K562 (cell line): ENCODE results near the gene SGCG.

ENCODE experiments used
- CEBPB ChIP-seq: fragments of 450-650 bp; IDR thresholded peaks from 2 replicates; pipeline ENCODE4 v1.6.1; 2016; ENCODE audit warnings: missing genetic modification characterization, missing compliant biosample characterization
- GABPA ChIP-seq: fragments of 200-800 bp; sonication (Bioruptor generic); conservative IDR thresholded peaks from 2 replicates; pipeline ENCODE4 v1.6.1; 2016; ENCODE audit warnings: low read depth, missing genetic modification characterization, missing compliant biosample characterization
- GTF2E2 ChIP-seq: fragments of 200-800 bp; sonication (Bioruptor generic); IDR thresholded peaks from 2 replicates; pipeline ENCODE4 v1.6.1; 2016; ENCODE audit warnings: missing genetic modification characterization, missing compliant biosample characterization
- MYC ChIP-seq, 2 experiments: fragments of 250-450 bp in 1 of 2; sonication (Bioruptor Pico) in 1 of 2; IDR thresholded peaks; 2 replicates each; pipeline versions ENCODE4 v1.5.1 to v1.6.1; 2012 to 2021; ENCODE audit warnings: low read depth in 2 of 2, borderline replicate concordance in 1 of 2, improper control_type of control experiment in 1 of 2, low read length in 1 of 2, mild to moderate bottlenecking in 1 of 2, moderate library complexity in 1 of 2
- POLR2A ChIP-seq: fragments of 450-650 bp; conservative IDR thresholded peaks from 2 replicates; pipeline ENCODE4 v1.6.1; 2016
- TF ChIP-seq, protein P1 (sequence below): IDR thresholded peaks from 2 replicates; pipeline ENCODE4 v1.6.1; 2012; ENCODE audit warnings: low read depth, low read length, improper control_type of control experiment, borderline replicate concordance
- TF ChIP-seq, protein P2 (sequence below): sonication (generic); formaldehyde crosslinking; IDR thresholded peaks from 2 replicates; pipeline ENCODE4 v1.8.0; 2022; ENCODE audit warnings: missing genetic modification reagents, mild to moderate bottlenecking, borderline replicate concordance

DNA sequence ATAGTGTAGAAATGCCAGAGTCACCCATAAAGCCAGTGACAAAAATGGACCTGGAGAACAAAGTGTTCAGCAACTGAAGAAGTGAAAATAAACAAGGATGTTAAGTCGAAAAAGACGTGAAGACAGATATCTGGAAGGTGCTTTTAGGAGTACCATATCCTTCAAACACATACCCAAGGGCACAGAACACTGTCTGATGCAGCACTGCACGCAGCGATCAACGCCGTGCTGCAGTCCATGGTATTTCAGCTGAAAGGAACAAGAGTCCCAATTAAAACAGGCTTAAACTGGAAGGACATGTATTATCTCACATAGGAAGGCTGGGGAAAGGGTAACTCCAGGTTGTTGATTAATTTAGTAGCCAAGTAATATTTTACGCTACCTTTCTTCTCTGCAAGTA lies 108.2 kb downstream of the SGCG start:
- TF ChIP-seq MYC (IDR thresholded peaks at IDR 0.05; ENCODE audit: low read depth, low read length) (no peak), MYC (CRISPR knock-in tag; IDR thresholded peaks at IDR 0.05; ENCODE audit: borderline replicate concordance, low read depth) (no peak), CEBPB (tag) (no peak), GABPA (no peak), POLR2A (no peak), GTF2E2 (tag) (no peak)
- TF ChIP-seq, protein P1, sequence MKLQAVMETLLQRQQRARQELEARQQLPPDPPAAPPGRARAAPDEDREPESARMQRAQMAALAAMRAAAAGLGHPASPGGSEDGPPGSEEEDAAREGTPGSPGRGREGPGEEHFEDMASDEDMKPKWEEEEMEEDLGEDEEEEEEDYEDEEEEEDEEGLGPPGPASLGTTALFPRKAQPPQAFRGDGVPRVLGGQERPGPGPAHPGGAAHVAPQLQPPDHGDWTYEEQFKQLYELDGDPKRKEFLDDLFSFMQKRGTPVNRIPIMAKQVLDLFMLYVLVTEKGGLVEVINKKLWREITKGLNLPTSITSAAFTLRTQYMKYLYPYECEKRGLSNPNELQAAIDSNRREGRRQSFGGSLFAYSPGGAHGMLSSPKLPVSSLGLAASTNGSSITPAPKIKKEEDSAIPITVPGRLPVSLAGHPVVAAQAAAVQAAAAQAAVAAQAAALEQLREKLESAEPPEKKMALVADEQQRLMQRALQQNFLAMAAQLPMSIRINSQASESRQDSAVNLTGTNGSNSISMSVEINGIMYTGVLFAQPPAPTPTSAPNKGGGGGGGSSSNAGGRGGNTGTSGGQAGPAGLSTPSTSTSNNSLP: no peak
- TF ChIP-seq, protein P2, sequence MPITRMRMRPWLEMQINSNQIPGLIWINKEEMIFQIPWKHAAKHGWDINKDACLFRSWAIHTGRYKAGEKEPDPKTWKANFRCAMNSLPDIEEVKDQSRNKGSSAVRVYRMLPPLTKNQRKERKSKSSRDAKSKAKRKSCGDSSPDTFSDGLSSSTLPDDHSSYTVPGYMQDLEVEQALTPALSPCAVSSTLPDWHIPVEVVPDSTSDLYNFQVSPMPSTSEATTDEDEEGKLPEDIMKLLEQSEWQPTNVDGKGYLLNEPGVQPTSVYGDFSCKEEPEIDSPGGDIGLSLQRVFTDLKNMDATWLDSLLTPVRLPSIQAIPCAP: no peak
